NCI-H2107 treated with DMSO at 0.1 percent for 48 hours (cell line): Measurements from ENCODE around the gene BUD31.
A peak's percentile ranks its signal among the peaks of the same experiment; 100 is the strongest.
"Not testable (repeated sequence)": the region's sequence is repeated elsewhere in the genome, so short reads cannot be mapped to it uniquely, and the experiment has no call there.

Experiments used
- DNase-seq: peaks from one replicate; lab custom pipeline; 2025; ENCODE audit not compliant: unreplicated experiment; lab: John Stamatoyannopoulos, UW

BUD31 gene

DNA sequence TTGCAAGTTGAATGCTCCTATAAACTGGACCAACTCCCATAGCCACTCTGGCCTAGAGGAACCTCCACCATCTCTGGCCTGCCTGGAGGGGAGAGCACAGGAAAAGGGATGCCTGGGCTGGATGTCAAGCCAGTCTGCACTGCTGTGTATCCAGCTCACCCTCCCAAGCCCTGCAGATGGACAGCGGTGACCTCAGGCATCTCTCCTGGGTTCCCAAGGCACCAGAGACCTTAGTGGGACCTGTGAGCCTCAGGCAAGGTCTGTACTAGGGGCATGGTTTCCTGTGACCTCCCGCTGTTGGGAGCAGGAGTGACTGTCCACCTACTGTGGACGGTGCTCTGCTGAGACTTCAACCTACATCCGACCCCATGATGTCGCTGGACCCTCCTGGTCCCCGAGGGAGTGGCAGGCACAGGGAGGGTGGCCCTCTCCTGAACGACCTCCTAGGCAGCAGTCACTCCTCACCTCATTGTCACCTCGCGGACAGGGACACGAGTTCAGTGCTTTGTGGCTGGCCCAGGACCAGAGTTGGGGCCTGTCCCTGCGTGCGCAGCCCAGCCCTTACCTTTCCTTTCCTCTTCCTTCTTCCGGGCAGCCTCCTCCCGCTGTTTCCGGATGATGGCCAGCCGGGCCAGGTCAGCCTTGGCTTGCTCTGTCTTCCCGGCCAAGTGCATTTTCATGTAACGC is 11.3 kb upstream of the BUD31 start:
- DNase-seq = no peak

DNA sequence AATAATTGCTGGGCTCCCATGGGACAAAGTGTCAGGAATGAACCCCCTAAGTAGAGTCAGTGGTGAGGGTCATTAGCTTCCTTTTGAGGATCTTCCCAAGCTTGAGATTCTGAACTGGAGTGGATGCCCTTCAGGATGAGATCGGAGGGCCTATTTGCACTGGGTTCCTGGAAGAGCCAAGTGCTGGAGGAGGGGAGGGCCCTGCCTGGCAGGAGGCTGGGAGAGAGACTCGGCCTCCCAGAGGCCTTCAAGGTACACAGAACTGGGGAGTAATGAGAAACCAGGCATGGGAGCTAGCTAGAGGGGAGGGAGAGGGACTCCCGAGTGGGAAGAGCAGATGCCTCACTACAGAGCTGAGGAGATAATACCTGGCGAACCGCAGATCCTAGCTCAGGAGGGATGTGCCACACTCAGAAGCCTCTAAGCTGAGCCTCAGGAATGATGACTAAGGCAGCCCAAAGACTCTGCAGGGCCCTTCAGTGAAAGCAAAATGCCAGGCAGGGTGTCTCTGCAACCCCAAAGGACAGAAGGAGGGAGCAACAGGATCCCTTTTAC is 9.8 kb upstream of the BUD31 start:
- DNase-seq = no peak

DNA sequence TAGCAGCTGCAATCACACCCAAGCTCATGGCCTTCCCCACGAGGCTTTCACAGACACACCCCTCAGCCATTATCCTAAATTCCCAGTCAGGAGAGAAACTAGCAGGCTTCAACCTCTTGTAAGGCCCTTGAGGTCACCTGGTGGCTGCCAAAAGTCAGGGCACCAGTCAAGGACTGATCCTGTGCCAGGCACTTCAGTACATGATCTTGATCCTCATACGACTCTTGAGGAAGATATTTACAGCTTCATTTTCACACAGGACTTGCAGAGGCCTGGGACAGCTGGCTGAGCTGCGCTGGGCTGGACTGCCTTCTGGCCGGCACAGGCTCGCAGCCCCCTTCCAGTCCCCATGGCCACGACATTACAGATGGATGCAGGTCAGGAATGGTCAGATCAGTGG is 9.2 kb upstream of the BUD31 start:
- DNase-seq = no peak

- DNase-seq = no peak
Measured at GRCh38 chr7:99402854-99403253, 5.9 kb upstream of the BUD31 start.

GRCh38 chr7:99403764-99404163 is 5.0 kb upstream of the BUD31 start:
- no peak for DNase-seq

GRCh38 chr7:99404235-99404976 is 4.4 kb upstream of the BUD31 start:
- no peak for DNase-seq

- no peak for DNase-seq
Measured at GRCh38 chr7:99404977-99405320, 3.8 kb upstream of the BUD31 start.

DNA sequence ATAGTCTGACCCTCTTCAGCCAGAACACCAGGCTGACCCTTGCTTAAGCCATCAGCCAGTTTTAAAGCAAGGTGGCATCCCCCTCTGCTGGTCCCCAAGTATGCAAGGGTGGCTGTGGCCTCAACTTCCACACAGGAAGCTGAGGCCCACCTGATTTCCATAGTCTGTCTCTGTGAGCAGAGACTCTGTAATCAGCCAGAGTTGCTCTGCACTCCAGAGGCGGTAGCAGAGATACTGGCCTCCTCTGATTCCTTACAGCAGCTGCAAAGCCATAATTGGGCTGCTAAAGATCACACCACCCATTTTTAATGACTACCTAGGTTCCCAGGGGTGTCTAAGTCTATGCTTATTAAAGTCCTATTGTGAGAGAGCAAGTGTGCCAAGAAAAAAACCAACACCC is 2.2 kb upstream of the BUD31 start:
- no peak for DNase-seq

GRCh38 chr7:99407872-99408378 is 844 bp upstream of the BUD31 start:
- peak; percentile 38 for DNase-seq

GRCh38 chr7:99409192-99409572 is 413 bp downstream of the BUD31 start:
- no peak for DNase-seq

DNA sequence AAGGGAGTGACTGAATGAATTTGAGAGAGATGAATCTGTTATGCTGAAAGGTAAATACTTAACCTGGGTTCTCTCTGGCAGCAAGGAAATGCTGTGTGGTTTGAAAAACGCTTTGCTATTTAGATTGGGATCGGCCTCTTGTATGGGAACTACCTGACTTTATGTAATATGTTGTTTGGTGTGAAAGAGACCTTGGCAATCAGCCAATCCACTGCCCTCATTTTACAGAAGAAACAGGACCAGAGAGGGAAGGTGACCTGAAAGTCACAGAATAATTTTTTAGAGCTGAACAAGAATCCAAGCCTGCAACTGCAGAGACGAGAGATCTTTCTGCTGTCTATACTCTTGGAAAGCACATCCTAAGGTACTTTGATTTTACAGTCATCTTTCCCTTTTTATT is 1.0 kb downstream of the BUD31 start:
- DNase-seq = no peak

DNA sequence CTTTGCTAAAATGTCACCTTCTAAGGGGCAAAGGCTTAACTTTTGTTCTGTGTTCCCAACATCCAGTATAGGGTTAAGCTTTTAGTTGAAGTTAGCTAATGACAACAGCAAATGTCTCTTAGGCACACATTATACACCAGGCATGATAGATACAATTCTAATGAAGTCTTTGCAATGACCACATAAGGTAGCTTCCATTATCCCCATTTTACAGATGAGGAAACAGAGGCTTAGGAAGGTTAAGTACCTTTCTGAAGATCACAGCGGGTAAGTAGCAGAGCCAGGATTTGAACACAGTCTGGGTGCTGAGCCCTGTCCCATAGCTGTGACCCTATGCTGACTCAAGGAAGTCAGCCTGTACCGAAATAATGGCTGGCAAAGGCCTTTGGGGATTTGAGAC is 1.9 kb downstream of the BUD31 start:
- no peak for DNase-seq

- not testable (repeated sequence) for DNase-seq
Measured at GRCh38 chr7:99415513-99416127, 6.9 kb downstream of the BUD31 start.

DNA sequence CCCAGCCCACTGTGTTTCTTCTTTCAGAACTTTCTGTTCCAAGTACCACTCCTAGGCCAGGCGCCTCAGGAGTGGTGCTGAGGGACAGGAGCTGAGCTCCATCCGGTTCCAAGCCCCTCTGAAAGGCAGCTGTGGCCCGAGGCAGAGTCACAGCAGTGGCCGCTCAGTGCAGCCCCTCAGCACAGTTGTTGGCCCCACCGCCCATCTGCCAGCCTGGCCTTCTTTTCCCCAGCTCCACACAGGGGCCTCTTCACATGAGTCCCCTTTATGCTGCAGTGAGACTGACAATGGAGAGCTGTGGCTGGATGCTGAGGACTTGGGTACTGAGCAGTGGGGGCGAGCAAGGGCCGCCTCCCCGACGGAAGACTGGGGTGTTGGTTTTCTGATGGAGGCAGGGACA is 9.5 kb downstream of the BUD31 start:
- DNase-seq = no peak

- DNase-seq = no peak
Measured at GRCh38 chr7:99419323-99420021, 10.7 kb downstream of the BUD31 start.

DNA sequence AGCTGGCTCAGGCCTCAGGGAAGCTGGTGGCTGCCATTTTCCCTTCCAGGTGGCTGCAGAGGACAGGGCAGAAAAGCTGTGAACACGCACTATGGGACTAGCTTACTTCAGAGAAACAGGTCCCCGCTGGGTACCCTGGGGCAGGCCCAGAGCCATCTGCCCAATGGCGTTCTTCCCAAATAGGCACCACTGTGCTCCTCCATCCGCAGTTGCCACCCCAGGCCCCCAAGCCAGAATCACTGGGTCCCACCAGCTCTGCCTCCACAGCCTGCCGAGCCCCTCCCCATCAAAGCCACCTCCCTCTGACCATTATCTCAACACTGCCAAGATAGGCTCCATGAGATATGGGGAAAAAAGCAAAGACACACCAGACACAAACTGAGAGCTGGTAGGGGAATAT is 11.4 kb downstream of the BUD31 start:
- DNase-seq = no peak

DNA sequence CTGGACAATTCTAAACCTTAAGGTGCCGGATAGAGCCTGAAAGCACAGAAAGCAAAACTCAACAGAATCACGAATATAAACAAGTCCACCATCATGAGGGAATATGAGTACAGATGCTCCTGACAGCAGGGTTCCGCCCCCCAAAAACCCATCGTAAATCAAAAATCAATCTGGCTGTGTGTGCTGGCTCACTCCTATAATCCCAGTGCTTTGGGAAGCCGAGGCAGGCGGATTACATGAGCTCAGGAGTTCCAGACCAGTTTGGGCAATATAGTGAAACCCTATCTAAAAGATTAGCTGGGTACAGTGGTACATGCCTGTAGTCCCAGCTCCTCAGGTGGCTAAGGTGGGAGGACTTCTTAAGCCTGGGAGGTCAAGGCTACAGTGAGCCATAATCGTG is 12.2 kb downstream of the BUD31 start:
- no peak for DNase-seq

DNA sequence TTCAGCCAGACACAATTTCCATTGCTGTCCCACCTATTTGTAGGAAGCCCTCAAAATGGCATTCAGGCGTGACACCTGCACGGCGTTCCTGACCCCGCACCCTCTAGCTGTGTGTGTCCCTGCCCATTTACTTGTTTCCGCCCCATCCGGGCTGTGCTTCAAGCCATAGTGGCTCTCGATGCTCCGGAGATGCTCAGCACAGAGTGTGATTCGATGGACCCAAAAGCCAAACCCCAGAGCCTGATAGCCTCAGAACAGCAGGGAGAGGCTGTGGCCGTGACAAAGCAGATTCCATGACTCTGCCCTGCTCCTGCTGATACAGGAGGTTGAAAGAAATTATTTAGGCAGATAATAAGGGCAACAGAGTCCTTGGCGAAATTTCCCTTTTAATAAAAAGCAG is 13.4 kb downstream of the BUD31 start:
- DNase-seq = peak; percentile 60

DNA sequence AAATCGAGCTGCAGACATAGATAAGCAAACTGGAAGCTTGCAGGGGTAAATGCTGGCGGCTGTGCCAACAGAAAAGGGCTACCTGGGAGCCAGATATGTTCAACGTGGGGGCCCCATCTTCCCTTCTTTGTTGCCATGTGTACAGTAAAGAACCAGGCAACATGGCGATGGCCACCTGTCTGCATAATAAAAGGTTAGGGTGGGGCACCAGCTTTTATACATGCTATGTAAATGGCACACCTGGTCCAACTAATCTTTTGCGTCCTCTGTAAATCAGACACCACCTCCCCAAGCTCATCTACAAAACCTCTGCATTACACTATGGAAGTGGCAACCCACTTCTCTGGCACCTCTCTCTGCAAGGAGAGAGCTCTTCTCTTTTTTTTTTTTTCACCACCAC is 13.9 kb downstream of the BUD31 start:
- peak; percentile 86 for DNase-seq

GRCh38 chr7:99424932-99425730 is 16.4 kb downstream of the BUD31 start:
- DNase-seq = no peak
